T-helper 2 cell treated with Interferon-gamma antibody and Interleukin-4, amounts not matched to agents 5 μg/mL and 100 μg/mL, for 36 hours (primary cell): ENCODE results near the gene SDK2.

Experiments used
- DNase-seq: peaks from one replicate; pipeline ENCODE4 v3.0.0; 2021; ENCODE audit warnings: low spot score
- H3K27ac Mint-ChIP-seq: one replicate; pipeline ENCODE4 v1.8.0; 2021; ENCODE audit warnings: mild to moderate bottlenecking, mixed read lengths
- H3K27me3 Mint-ChIP-seq: one replicate; pipeline ENCODE4 v1.8.0; 2021; ENCODE audit warnings: low read depth, mixed read lengths
- H3K36me3 Mint-ChIP-seq: one replicate; pipeline ENCODE4 v1.8.0; 2021; ENCODE audit warnings: low read depth, mixed read lengths
- H3K4me1 Mint-ChIP-seq: one replicate; pipeline ENCODE4 v1.8.0; 2021; ENCODE audit warnings: low read depth, mixed read lengths
- H3K4me3 Mint-ChIP-seq: one replicate; pipeline ENCODE4 v1.8.0; 2022; ENCODE audit warnings: mild to moderate bottlenecking, moderate library complexity, mixed read lengths
- H3K9me3 Mint-ChIP-seq: one replicate; pipeline ENCODE4 v1.8.0; 2021; ENCODE audit warnings: mixed read lengths

Gene SDK2

GRCh38 chr17:73354423-73355284, 289.6 kb downstream of the SDK2 start:
- Mint-ChIP-seq H3K27me3 (no peaks in the 10 kb centered on the region), H3K4me1 (no peaks in the 10 kb centered on the region), H3K4me3 (no peak overlapping the region), H3K27ac (no peak overlapping the region), H3K36me3 (no peaks in the 10 kb centered on the region), H3K9me3 (no peaks in the 10 kb centered on the region)
- DNase-seq: no peak

DNA sequence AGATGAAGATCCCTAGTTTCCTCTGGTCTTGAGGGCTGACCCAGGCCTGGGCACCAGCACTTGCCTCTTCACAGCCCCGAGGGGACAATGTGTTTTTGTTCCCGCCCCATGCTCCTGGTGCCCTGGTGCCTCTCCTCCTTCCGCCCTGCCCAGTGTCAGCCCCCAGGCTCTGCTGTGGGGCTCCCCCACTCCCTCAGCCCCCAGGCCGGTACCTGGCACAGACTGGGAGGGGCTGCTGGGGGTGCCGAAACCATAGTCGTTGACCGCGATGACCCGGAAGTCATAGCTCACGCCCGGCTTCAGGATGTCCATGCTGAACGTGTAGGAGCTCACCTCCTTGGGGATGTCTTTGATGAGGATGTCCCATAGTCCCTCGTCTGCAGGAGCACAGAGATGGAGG, 292.0 kb downstream of the SDK2 start:
- Mint-ChIP-seq H3K4me1 (no peaks in the 10 kb centered on the region), H3K27me3 (no peaks in the 10 kb centered on the region), H3K27ac (no peak overlapping the region), H3K36me3 (no peaks in the 10 kb centered on the region), H3K4me3 (no peak overlapping the region), H3K9me3 (no peaks in the 10 kb centered on the region)
- no peak for DNase-seq

DNA sequence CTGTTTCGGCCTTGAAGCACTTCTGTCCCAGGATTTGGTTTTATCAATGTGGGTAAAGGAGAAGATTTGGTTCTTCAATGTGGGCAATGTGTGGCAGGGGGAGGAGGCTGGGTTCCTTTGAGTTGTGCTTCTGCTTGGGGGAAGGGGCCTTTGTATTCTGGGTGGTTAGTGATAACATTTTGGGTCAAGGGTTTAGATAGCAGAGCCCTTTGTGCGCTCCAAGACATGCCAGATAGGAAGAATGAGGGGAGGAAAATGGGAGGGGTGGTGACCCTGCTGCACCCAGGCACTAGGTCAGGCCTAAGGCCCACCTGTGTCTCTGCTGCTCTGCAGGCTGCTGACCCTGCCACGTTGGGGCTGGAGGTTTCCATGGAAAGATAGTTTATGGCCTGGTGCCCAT, 292.5 kb downstream of the SDK2 start:
- H3K9me3 Mint-ChIP-seq: no peaks in the 10 kb centered on the region
- no peaks in the 10 kb centered on the region for H3K4me1 Mint-ChIP-seq
- no peak overlapping the region for H3K4me3 Mint-ChIP-seq
- DNase-seq: no peak
- H3K36me3 Mint-ChIP-seq: no peaks in the 10 kb centered on the region
- H3K27me3 Mint-ChIP-seq: no peaks in the 10 kb centered on the region
- H3K27ac Mint-ChIP-seq: no peak overlapping the region

DNA sequence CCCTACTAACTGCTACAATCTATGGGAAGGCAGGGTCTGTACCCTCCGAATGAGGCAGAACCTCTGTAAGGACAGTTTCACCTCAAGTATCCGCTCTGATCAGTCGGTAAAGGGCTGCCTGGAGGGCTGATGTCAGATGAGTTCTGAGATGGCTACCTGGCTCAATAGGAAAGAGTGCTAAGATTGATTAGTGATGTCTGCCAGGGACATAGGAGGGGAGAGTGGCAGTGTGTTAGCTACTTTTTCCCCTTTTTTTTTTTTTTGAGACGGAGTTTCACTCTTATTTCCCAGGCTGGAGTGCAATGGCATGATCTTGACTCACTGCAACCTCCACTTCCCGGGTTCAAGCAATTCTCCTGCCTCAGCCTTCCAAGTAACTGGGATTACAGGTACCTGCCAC, 293.4 kb downstream of the SDK2 start:
- Mint-ChIP-seq H3K4me3 (no peak overlapping the region), H3K27me3 (no peaks in the 10 kb centered on the region), H3K9me3 (no peaks in the 10 kb centered on the region), H3K36me3 (no peaks in the 10 kb centered on the region), H3K4me1 (no peaks in the 10 kb centered on the region), H3K27ac (no peak overlapping the region)
- DNase-seq: no peak

DNA sequence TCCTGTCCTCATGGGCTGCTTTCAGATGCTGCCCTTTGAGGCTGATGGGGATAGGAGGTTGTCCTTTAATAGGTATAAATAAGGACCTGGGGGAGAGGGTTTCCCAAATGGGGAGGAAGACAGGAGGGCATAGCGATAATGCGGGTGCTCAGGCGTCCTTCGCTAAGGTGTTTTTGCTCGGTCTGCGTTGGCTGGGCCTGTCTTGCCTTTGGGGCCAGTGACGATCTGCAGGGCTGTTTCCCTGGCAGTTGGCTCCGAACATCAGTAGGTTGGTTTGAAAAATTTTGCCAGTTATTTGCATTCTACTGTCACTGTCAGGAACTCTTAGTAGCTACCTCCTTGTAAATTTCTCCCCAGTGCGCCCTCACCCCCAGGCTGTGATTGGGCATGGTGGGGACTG, 294.6 kb downstream of the SDK2 start:
- no peaks in the 10 kb centered on the region for H3K27me3 Mint-ChIP-seq
- DNase-seq: no peak
- H3K27ac Mint-ChIP-seq: no peak overlapping the region
- H3K36me3 Mint-ChIP-seq: no peaks in the 10 kb centered on the region
- no peaks in the 10 kb centered on the region for H3K4me1 Mint-ChIP-seq
- H3K9me3 Mint-ChIP-seq: no peaks in the 10 kb centered on the region
- H3K4me3 Mint-ChIP-seq: no peak overlapping the region

DNA sequence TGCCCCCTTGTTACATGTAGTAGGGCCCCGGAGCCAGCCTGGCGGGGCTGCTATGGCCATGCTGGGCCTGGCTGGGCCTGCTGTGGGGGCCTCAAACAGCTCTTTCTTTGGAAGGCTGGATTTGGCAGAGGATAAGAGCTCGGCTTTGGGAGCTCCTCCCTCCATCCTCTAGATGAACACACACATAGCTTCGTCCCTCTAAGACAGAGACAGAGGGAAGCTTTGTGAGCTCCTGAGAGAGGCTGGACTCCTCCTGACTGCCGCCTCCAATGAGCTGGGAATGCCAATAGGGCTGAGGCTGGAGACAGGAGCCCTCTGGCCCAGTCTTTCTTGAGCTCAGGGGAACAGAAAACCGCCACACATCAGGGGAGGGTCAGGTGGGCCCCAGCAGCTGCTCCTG, 295.1 kb downstream of the SDK2 start:
- Mint-ChIP-seq H3K36me3 (no peaks in the 10 kb centered on the region), H3K4me3 (no peak overlapping the region), H3K4me1 (no peaks in the 10 kb centered on the region), H3K9me3 (no peaks in the 10 kb centered on the region), H3K27me3 (no peaks in the 10 kb centered on the region), H3K27ac (no peak overlapping the region)
- DNase-seq: no peak

GRCh38 chr17:73348829-73349095, 295.5 kb downstream of the SDK2 start:
- no peaks in the 10 kb centered on the region for H3K27me3 Mint-ChIP-seq
- no peak overlapping the region for H3K4me3 Mint-ChIP-seq
- no peak for DNase-seq
- H3K36me3 Mint-ChIP-seq: no peaks in the 10 kb centered on the region
- H3K27ac Mint-ChIP-seq: no peak overlapping the region
- no peaks in the 10 kb centered on the region for H3K4me1 Mint-ChIP-seq
- no peaks in the 10 kb centered on the region for H3K9me3 Mint-ChIP-seq

- no peaks in the 10 kb centered on the region for H3K9me3 Mint-ChIP-seq
Measured at GRCh38 chr17:73348018-73348828, 296.0 kb downstream of the SDK2 start.

DNA sequence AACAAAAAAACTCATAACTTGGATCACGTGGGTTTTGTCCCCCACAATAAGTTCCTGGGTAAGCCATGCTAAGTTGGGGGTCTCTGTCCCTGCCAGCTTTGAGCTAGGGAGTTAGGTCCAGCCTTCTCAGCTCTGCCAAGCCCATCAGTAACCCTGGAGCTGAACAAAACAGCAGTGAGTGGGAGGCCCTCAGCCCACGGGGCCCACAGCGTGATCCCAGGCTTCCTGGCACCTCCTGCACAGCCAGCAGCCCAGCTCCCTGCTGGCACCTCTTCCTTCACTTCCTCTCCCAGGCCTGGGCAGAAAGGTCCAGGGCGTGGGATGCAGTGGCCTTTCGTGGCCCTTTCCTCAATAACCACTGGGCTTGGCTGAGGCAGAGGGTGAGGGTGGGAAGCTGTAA, 296.9 kb downstream of the SDK2 start:
- Mint-ChIP-seq H3K4me3 (no peak overlapping the region), H3K27me3 (no peaks in the 10 kb centered on the region), H3K27ac (no peak overlapping the region), H3K36me3 (no peaks in the 10 kb centered on the region), H3K4me1 (no peaks in the 10 kb centered on the region), H3K9me3 (no peaks in the 10 kb centered on the region)
- no peak for DNase-seq

More at GRCh38 chr17:73348018-73348828, 296.0 kb downstream of the SDK2 start:
- no peak overlapping the region for H3K4me3 Mint-ChIP-seq
- no peaks in the 10 kb centered on the region for H3K4me1 Mint-ChIP-seq
- H3K27me3 Mint-ChIP-seq: no peaks in the 10 kb centered on the region
- DNase-seq: no peak
- no peaks in the 10 kb centered on the region for H3K36me3 Mint-ChIP-seq
- no peak overlapping the region for H3K27ac Mint-ChIP-seq

DNA sequence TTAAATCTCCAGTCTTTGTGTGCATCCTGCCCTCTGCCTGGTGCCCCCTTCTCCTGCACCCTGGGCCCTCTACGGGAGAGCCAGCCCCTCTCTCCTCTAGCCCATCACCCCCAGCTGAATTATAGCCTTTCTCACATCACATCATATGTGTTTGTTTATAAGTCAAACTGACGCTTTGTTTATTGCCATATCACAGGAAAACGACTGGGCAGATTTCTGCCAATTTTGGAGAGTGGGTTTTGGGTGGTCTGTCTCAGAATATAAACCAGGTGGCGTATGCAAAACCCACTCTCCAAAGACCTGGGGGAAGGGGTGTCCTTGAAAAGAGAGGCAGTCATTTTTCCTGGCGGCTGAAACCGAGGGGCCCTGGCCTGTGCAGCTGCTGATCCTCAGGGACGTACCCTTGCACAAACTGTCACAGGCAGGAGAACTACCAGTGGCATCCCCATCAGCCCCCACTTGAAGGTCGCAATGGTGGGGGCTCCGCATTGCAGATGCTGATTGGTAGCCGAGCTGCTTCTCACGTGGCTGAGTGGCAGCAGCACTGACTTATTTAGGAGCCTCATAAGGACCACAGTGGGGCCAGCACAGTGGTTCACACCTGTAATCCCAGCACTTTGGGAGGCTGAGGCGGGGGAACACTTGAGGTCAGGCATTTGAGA, 297.6 kb downstream of the SDK2 start:
- DNase-seq: no peak
- H3K4me1 Mint-ChIP-seq: no peaks in the 10 kb centered on the region
- no peak overlapping the region for H3K27ac Mint-ChIP-seq
- H3K27me3 Mint-ChIP-seq: no peaks in the 10 kb centered on the region
- no peaks in the 10 kb centered on the region for H3K9me3 Mint-ChIP-seq
- H3K36me3 Mint-ChIP-seq: no peaks in the 10 kb centered on the region
- no peak overlapping the region for H3K4me3 Mint-ChIP-seq

GRCh38 chr17:73343739-73344454, 300.3 kb downstream of the SDK2 start:
- Mint-ChIP-seq H3K4me1 (peaks cover 3% of the 10 kb centered on the region), H3K9me3 (no peaks in the 10 kb centered on the region), H3K27me3 (no peaks in the 10 kb centered on the region), H3K4me3 (no peak overlapping the region), H3K27ac (no peak overlapping the region), H3K36me3 (no peaks in the 10 kb centered on the region)
- DNase-seq: no peak

GRCh38 chr17:73343168-73343634, 301.0 kb downstream of the SDK2 start:
- H3K36me3 Mint-ChIP-seq: no peaks in the 10 kb centered on the region
- peaks cover 3% of the 10 kb centered on the region for H3K4me1 Mint-ChIP-seq
- H3K27ac Mint-ChIP-seq: no peak overlapping the region
- no peak overlapping the region for H3K4me3 Mint-ChIP-seq
- DNase-seq: no peak
- no peaks in the 10 kb centered on the region for H3K9me3 Mint-ChIP-seq
- no peaks in the 10 kb centered on the region for H3K27me3 Mint-ChIP-seq

- no peaks in the 10 kb centered on the region for H3K9me3 Mint-ChIP-seq
- H3K4me1 Mint-ChIP-seq: peaks cover 3% of the 10 kb centered on the region
- DNase-seq: no peak
- H3K27ac Mint-ChIP-seq: no peak overlapping the region
- no peaks in the 10 kb centered on the region for H3K27me3 Mint-ChIP-seq
- H3K36me3 Mint-ChIP-seq: no peaks in the 10 kb centered on the region
- no peak overlapping the region for H3K4me3 Mint-ChIP-seq
Measured at GRCh38 chr17:73342541-73343167, 301.6 kb downstream of the SDK2 start.
